GM19238 (cell line): ENCODE results near the gene APOD.
A peak's percentile ranks its signal among the peaks of the same experiment; 100 is the strongest.

Experiments used
- DNase-seq: peaks from one replicate; pipeline ENCODE4 v3.0.0; 2011; ENCODE audit warnings: low spot score; ENCODE audit not compliant: insufficient read length

The APOD gene

DNA sequence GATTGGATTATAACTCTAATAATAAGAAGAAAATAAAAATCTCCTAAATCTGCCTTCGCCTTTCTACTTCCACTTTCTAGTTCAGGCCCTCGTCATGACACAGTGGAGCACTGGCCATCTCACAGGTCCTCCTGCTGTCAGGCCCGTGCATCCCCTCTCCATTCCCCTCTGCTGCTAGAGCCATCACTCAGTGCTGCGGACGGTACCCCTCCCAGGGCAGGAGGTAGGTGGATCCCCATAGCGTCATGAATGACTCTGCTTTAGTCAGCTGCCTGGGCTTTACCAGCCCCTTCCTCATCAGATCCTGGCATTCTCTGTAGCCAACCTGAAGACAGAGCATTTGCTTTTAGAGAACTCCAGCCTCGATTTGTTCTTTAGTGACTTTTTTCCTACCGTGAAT is 28.6 kb downstream of the APOD start:
- DNase-seq = no peak

DNA sequence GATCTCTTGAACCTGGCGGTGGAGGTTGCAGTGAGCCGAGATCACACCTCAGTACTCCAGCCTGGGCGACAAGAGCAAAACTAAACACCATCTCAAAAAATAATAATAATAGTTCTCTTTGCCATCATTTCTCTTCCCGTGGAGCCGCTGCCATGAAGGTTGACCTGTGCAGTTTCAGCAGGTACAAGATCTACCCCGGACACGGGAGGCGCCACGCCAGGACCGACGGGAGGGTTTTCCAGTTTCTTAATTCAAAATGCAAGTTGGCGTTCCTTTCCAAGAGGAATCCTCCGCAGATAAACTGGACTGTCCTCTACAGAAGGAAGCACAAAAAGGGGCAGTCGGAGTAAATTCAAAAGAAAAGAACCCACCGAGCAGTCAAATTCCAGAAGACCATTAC is 29.3 kb downstream of the APOD start:
- DNase-seq = no peak

- DNase-seq = no peak
Measured at GRCh38 chr3:195553268-195553667, 30.5 kb downstream of the APOD start.

DNA sequence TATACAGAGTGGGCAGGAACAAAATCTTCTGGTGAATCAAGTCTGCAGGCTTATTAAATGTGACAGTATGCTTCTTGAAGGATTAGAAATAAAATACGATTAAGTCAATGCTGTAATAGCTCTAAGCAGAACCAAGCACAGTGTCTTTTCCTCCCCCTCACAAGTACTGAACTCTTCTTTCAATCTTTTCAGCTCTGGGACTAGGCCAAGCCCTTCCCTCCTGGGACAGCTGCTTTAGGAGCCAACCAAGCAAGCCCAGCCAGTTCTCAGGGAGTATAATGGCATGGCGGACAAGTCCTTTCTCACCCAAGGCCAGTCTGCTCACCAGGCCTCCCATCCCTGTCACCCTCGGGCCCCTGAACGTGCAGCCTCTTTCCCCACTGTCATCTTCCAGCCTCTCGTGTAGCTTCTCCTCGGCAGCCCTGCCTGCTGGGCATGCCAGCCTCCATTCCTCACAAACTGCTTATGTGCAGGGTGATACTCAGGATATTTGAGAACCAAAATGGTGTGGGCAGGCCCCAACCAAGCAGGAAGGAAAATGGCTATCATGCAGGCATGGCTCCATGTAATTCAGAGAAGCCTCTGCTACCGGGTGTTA is 32.3 kb downstream of the APOD start:
- DNase-seq = no peak

- no peak for DNase-seq
Measured at GRCh38 chr3:195550723-195551122, 33.0 kb downstream of the APOD start.

GRCh38 chr3:195549931-195550519 is 33.7 kb downstream of the APOD start:
- DNase-seq = no peak

- DNase-seq = no peak
Measured at GRCh38 chr3:195548987-195549386, 34.8 kb downstream of the APOD start.

DNA sequence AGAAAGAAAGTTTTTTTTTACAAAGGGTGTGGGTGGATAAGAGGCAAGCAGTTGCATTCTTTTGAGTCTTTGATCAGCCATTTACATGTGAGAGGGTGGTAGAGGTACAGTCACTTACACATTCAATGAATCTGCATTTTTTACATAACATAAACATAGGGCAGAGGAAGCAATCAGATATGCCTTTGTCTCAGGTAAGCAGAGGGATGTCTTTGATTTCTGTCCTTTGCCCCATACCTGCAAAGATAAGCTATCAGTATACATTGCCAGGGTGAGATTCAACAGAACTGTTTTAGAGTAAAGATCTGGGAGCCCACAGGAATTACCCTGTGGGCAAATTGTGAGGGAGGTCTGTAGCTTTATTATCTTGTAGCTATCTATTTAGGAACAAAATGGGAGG is 35.2 kb downstream of the APOD start:
- no peak for DNase-seq

GRCh38 chr3:195548006-195548405 is 35.7 kb downstream of the APOD start:
- DNase-seq = no peak

- DNase-seq = no peak
Measured at GRCh38 chr3:195546130-195546560, 37.6 kb downstream of the APOD start.

GRCh38 chr3:195544634-195545033 is 39.1 kb downstream of the APOD start:
- no peak for DNase-seq

GRCh38 chr3:195544230-195544536 is 39.6 kb downstream of the APOD start:
- DNase-seq = no peak

DNA sequence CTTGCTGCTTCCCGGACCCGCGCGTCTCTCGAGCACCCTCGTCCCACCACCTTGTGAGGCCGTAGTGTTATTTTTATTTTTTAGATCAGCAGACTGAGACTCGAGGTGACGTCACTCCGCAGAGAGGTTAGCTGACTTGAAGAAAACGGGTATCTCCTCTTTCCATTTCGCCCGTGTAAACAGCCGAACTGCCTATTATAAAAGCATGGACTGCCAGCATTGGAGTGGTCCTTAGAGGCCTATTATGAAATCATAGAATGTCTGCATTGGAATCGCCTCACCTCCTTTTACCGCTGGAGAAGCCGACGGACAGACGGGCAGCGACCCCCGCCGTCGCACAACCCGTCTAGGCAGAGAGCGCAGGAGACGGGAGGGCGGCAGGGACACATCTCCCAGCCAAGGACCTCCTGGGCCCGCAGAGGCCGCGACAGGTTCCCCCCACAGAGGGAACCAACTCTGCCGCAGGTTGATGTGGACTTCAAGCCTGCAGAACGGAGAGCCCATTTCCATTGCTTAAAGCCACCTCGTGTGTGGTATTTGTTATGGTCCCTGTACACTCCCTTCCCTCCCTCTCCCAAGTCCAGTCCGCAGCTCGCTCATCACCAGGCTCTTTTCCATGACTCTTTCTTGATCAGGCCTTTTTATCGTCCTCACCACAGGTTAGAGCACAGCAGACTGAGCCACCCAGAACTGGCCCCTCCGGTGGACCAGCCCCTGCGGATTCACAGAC is 40.1 kb downstream of the APOD start:
- DNase-seq = no peak

- DNase-seq = peak; percentile 76
Measured at GRCh38 chr3:195542698-195543499, 40.8 kb downstream of the APOD start, which contains the start of gene PPP1R2. Gene PPP1R2 (minus strand): TSS chr3:195543325. CDS start chr3:195543025, 300 bp downstream.

DNA sequence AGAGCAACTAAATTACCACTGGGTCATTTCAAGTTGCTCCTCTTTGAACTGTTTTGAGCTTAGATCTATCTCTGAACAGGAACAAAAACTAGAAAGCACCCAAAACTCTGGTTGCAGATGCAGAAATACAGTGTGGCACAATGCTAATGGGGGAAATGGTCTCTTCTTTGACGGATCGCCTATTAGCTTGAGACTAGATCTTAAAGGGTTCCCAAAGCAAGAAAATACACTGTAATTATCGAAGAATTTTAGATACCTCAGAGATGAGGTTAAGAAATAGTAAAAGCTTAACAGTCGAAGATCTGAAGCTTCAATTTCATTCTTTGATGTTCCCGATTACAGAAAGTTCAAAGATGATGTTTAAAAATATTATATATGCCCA is 41.4 kb downstream of the APOD start:
- DNase-seq = no peak

GRCh38 chr3:195540511-195540910 is 43.2 kb downstream of the APOD start:
- DNase-seq = no peak

DNA sequence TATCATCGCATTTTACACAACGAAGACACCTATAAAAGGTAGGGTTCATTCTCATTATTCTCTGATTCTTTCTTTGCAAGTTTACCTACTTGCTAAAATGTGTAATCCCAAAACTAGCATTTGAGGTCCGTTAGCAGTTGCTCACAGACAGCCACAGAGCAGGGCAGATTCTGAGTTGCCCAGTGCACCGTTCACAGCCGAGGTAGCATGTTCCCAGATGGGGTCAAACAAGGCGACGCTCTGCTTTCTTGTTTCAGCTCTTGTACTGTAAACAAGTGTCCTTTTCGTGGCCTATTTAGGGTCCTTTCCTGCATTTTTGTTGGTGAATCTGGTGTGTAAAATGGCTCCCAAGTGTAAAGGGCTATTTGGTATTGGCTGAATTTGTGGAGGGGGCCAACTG is 43.7 kb downstream of the APOD start:
- no peak for DNase-seq

- no peak for DNase-seq
Measured at GRCh38 chr3:195539479-195539878, 44.3 kb downstream of the APOD start.

- no peak for DNase-seq
Measured at GRCh38 chr3:195537995-195538394, 45.7 kb downstream of the APOD start.

- no peak for DNase-seq
Measured at GRCh38 chr3:195535293-195535692, 48.4 kb downstream of the APOD start.

DNA sequence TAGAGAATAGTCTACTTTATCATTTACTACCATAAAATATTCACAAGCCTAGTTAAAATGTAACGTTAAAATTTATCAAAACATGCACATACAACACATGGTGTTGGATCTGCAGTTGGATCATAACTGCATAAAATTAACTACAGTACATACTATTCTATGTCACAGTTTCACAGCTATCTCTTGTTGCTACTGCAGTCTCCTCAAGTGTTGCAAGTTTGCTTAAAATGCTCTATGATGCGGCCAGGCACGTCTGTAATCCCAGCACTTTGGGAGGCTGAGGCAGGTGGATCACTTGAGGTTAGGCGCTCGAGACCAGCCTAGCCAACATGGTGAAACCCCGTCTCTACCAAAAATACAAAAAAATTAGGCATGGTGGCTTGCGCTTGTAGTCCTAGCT is 50.9 kb downstream of the APOD start:
- no peak for DNase-seq

DNA sequence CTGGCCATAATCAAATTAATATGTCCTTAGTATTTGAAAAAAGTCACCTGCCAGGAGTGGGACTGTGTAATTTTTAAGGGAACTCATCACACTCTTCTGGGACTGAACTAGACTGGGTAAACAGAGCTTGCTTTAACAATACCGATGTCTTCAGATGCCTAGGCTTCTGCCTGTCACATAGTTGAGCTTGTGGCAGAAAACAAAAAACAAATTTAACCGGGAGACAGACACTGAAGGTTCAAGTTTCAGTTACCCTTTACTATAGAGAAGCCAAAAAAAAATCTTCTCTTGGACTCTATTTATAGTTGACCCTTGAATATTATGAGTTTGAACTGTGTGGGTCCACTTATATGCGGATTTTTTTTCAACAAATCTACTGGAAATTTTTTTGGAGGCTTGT is 51.4 kb downstream of the APOD start:
- DNase-seq = no peak
